IMR-90 (cell line): ENCODE data around the gene MATK. TPM values are rescaled to one million over a fixed set of nuclear protein-coding genes. Genes with fewer than 3 reads are reported as not detected.

Experiments used
- ATAC-seq: fragments of 200-7000 bp; cut with Tn5 transposase; 2 replicates; pipeline ENCODE4 v1.9.1; 2020; ENCODE audit warnings: low read depth, mild to moderate bottlenecking, moderate library complexity
- BruUV-seq: library from RNA; stranded (reverse); fragments of 400-500 nt; replicated peaks from 2 replicates; lab custom pipeline; 2021; lab: Mats Ljungman, UMichigan
- CTCF ChIA-PET: fragments of 300-600 bp; formaldehyde crosslinking; extraction: SDS; loops from one replicate; lab custom pipeline; 2021; ENCODE audit warnings: antibody characterized with exemption; lab: Yijun Ruan, JAX
- POLR2A ChIA-PET: fragments of 300-600 bp; sonication (Branson Sonifier 250); formaldehyde crosslinking; loops from one replicate; lab custom pipeline; 2022; ENCODE audit warnings: antibody characterized with exemption; ENCODE audit not compliant: unreplicated experiment; lab: Charles Lee
- DNase-seq: peaks from one replicate; pipeline ENCODE4 v3.0.0; 2013
- H2AFZ ChIP-seq: replicated peaks from 2 replicates; pipeline ENCODE3; 2013; ENCODE audit warnings: low read length, mild to moderate bottlenecking; ENCODE audit not compliant: poor library complexity
- H2AK5ac ChIP-seq: 2 replicates; pipeline ENCODE4 v1.6.1; 2013; ENCODE audit warnings: low read depth, low read length, inconsistent platforms
- H2AK9ac ChIP-seq: replicated peaks from 2 replicates; pipeline ENCODE3; 2013; ENCODE audit warnings: mild to moderate bottlenecking, low read depth, low read length, moderate library complexity; ENCODE audit not compliant: poor library complexity
- H2BK120ac ChIP-seq: 2 replicates; pipeline ENCODE4 v1.6.1; 2013; ENCODE audit warnings: low read depth, low read length, inconsistent platforms
- H2BK15ac ChIP-seq: 3 replicates; pipeline ENCODE4 v1.6.1; 2013; ENCODE audit warnings: low read depth, low read length, inconsistent platforms
- H2BK20ac ChIP-seq: 2 replicates; pipeline ENCODE4 v1.6.1; 2013; ENCODE audit warnings: low read depth, mild to moderate bottlenecking, inconsistent platforms, low read length, moderate library complexity
- H2BK5ac ChIP-seq: 2 replicates; pipeline ENCODE4 v1.6.1; 2013; ENCODE audit warnings: mild to moderate bottlenecking, low read depth, low read length, inconsistent platforms; ENCODE audit not compliant: poor library complexity, severe bottlenecking
- H3K14ac ChIP-seq: replicated peaks from 2 replicates; pipeline ENCODE4 v1.6.1; 2013; ENCODE audit warnings: low read depth, low read length, inconsistent platforms
- H3K18ac ChIP-seq: 2 replicates; pipeline ENCODE4 v1.6.1; 2013; ENCODE audit warnings: low read depth, low read length, control low read depth
- H3K23ac ChIP-seq: 2 replicates; pipeline ENCODE4 v1.6.1; 2013; ENCODE audit warnings: low read depth, low read length, inconsistent platforms
- H3K27ac ChIP-seq: 2 replicates; pipeline ENCODE4 v1.5.1; 2013; ENCODE audit warnings: mild to moderate bottlenecking, control low read depth, low read length; ENCODE audit not compliant: insufficient read depth
- H3K27me3 ChIP-seq: 2 replicates; pipeline ENCODE4 v1.6.1; 2013; ENCODE audit warnings: low read length; ENCODE audit not compliant: control insufficient read depth, insufficient read depth
- H3K36me3 ChIP-seq: 2 replicates; pipeline ENCODE4 v1.6.1; 2013; ENCODE audit warnings: low read length, mixed read lengths; ENCODE audit not compliant: control insufficient read depth, insufficient read depth
- H3K4ac ChIP-seq: 2 replicates; pipeline ENCODE4 v1.6.1; 2013; ENCODE audit warnings: low read depth, low read length, inconsistent platforms
- H3K4me1 ChIP-seq: 2 replicates; pipeline ENCODE4 v1.6.1; 2013; ENCODE audit warnings: low read length, mixed read lengths; ENCODE audit not compliant: control insufficient read depth, insufficient read depth
- H3K4me2 ChIP-seq: 2 replicates; pipeline ENCODE4 v1.6.1; 2013; ENCODE audit warnings: low read depth, mild to moderate bottlenecking, control low read depth, low read length, moderate library complexity
- H3K4me3 ChIP-seq: 2 replicates; pipeline ENCODE4 v1.5.1; 2013; ENCODE audit warnings: low read depth, mild to moderate bottlenecking, control low read depth, low read length, moderate library complexity; ENCODE audit not compliant: insufficient read depth
- H3K56ac ChIP-seq: 2 replicates; pipeline ENCODE4 v1.6.1; 2013; ENCODE audit warnings: low read length, inconsistent platforms; ENCODE audit not compliant: insufficient read depth; ENCODE audit errors: extremely low read depth
- H3K79me1 ChIP-seq, 2 experiments: 2 replicates each; pipeline ENCODE4 v1.6.1; 2013; ENCODE audit warnings: low read length in 2 of 2, inconsistent platforms in 1 of 2, low read depth in 1 of 2
- H3K9ac ChIP-seq: 2 replicates; pipeline ENCODE4 v1.6.1; 2013; ENCODE audit warnings: low read depth, low read length, control low read depth
- H3K9me1 ChIP-seq: 2 replicates; pipeline ENCODE4 v1.6.1; 2013; ENCODE audit warnings: low read length, inconsistent platforms; ENCODE audit not compliant: insufficient read depth
- H3K9me3 ChIP-seq: 2 replicates; pipeline ENCODE4 v1.6.1; 2013; ENCODE audit warnings: low read length; ENCODE audit not compliant: control insufficient read depth, insufficient read depth
- H4K20me1 ChIP-seq: 2 replicates; pipeline ENCODE4 v1.6.1; 2013; ENCODE audit warnings: low read length, inconsistent platforms; ENCODE audit not compliant: insufficient read depth
- H4K5ac ChIP-seq: 2 replicates; pipeline ENCODE4 v1.6.1; 2013; ENCODE audit warnings: mild to moderate bottlenecking, low read depth, low read length, control low read depth
- H4K8ac ChIP-seq, 2 experiments: 2 replicates each; pipeline ENCODE4 v1.6.1; 2013; ENCODE audit warnings: low read depth in 2 of 2, low read length in 2 of 2, control low read depth in 1 of 2, inconsistent platforms in 1 of 2
- H4K91ac ChIP-seq: 2 replicates; pipeline ENCODE4 v1.6.1; 2013; ENCODE audit warnings: low read depth, low read length, inconsistent platforms; ENCODE audit not compliant: insufficient read depth
- MXI1 ChIP-seq: IDR thresholded peaks from 2 replicates; pipeline ENCODE4 v1.6.1; 2012; ENCODE audit warnings: low read depth, mild to moderate bottlenecking, low read length, moderate library complexity, borderline replicate concordance
- NFE2L2 ChIP-seq: fragments of 150-350 bp; IDR thresholded peaks from 2 replicates; pipeline ENCODE4 v1.6.1; 2016; ENCODE audit warnings: low read depth, mild to moderate bottlenecking, low read length
- USF2 ChIP-seq: fragments of 150-350 bp; IDR thresholded peaks from 2 replicates; pipeline ENCODE4 v1.6.1; 2017; ENCODE audit warnings: mild to moderate bottlenecking, antibody characterized with exemption, low read length, low read depth
- WGBS, 2 experiments: methylation state at CpG; one replicate each; pipeline versions ENCODE4 v1.1.5 to v1.1.7; 2013; ENCODE audit warnings: missing lambda C conversion rate in 2 of 2; ENCODE audit not compliant: insufficient read length in 1 of 2; ENCODE audit errors: extremely low coverage in 2 of 2; 5-methylcytosine and 5-hydroxymethylcytosine counted together
- dilution Hi-C: fragments of 300-500 bp; cut with HindIII; formaldehyde crosslinking; loops from one replicate; pipeline ENCODE4 v1.14.3; 2018; ENCODE audit warnings: low sequenced_read_pairs; ENCODE audit not compliant: unreplicated experiment
- in situ Hi-C: fragments of 300-500 bp; cut with MboI; formaldehyde crosslinking; loops from 3 replicates; pipeline ENCODE4 v1.14.3; 2019; ENCODE audit warnings: low sequenced_read_pairs, inconsistent platforms, mixed read lengths
- intact Hi-C: fragments of 100-400 bp; cut with micrococcal nuclease; formaldehyde crosslinking; loops from 2 replicates; pipeline ENCODE4 v1.10.0; 2022
- polyA plus RNA-seq, 3 experiments: library from polyadenylated mRNA; depleted of rRNA; stranded (reverse); fragments of >200 nt; gene quantifications; 2 replicates each; pipeline ENCODE4 v1.2.3, GENCODE V29; 2012; ENCODE audit warnings: low replicate concordance in 1 of 3
- total RNA-seq: library from RNA; depleted of rRNA; stranded (reverse); fragments of >200 nt; gene quantifications from 2 replicates; pipeline ENCODE4 v1.2.3, GENCODE V29; 2012

Gene MATK
- total and polyA plus RNA-seq, 2 of the 4 experiments (the other 2 are of a cell fraction) = not detected

DNA sequence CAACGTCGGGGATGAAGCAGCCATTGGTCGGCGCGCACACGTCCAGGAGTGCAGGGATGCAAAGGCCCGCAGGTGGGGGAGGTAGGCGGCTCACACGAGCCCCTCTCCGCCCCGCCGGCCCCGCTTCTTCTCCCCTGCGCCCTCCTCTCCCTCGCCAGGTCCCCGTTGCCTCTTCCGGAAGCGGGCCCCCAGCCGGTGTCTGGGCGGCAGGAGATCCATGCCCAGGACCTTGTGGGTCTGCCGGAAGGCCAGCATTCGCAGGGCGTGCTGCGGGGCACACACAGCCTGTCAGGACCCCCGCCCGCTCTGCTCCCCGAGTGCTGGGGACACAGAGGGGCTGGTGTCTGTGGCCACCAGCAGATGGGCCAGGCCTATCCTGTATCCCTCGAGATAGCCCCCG, 19.7 kb upstream of the MATK start:
- in situ Hi-C loops = no loop called here
- dilution Hi-C loops = no loop called here

More for the DNA sequence above, 19.7 kb upstream of the MATK start:
- no peak overlapping the region for H3K14ac ChIP-seq
- no peak overlapping the region for H2AFZ ChIP-seq
- DNase-seq (no peak), ATAC-seq (no peak)
- WGBS, 2 experiments = 80% methylated on average over 16 of the region's 29 CpGs; no CpG with 5 or more reads in 1 of the 2 experiments
- H3K4ac ChIP-seq = no peak overlapping the region
- H2BK20ac ChIP-seq = no peak overlapping the region
- POLR2A ChIA-PET = no interaction called here
- no peak overlapping the region for H4K5ac ChIP-seq
- H2AK9ac ChIP-seq = no peak overlapping the region
- no peaks in the 10 kb centered on the region for H3K79me1 ChIP-seq
- peaks cover 5% of the 10 kb centered on the region for H3K9me1 ChIP-seq
- H3K9me3 ChIP-seq = 0 out of 2 replicates have a peak, but pooled peaks cover 1% of the 10 kb centered on the region
- no peaks in the 10 kb centered on the region for H3K4me1 ChIP-seq
- no peaks in the 10 kb centered on the region for H3K36me3 ChIP-seq
- H4K20me1 ChIP-seq = no peaks in the 10 kb centered on the region
- no peak overlapping the region for H3K4me3 ChIP-seq
- no TSS peak for BruUV-seq
- intact Hi-C loops = no loop called here
- H3K9ac ChIP-seq = no peak overlapping the region
- peaks cover 24% of the 10 kb centered on the region for H3K27me3 ChIP-seq
- H2BK120ac ChIP-seq = no peak overlapping the region
- no peak overlapping the region for H2BK15ac ChIP-seq
- CTCF ChIA-PET = no interaction called here
- H4K8ac ChIP-seq = no peak overlapping the region
- H4K91ac ChIP-seq = no peak overlapping the region
- H3K4me2 ChIP-seq = no peak overlapping the region
- no peak overlapping the region for H2BK5ac ChIP-seq
- no peak overlapping the region for H3K56ac ChIP-seq
- no peak overlapping the region for H3K23ac ChIP-seq
- H3K27ac ChIP-seq = no peak overlapping the region
- no peak for TF ChIP-seq USF2
- no peak for TF ChIP-seq NFE2L2
- TF ChIP-seq MXI1 = no peak
- H3K18ac ChIP-seq = no peak overlapping the region
- H2AK5ac ChIP-seq = no peak overlapping the region
